ENCODE measurements around the gene STXBP4. TPM values are rescaled to one million over a fixed set of nuclear protein-coding genes. Genes with fewer than 3 reads are reported as not detected.

The STXBP4 gene
- polyA plus RNA-seq, 1 donor (not counting 4 experiments of a cell fraction or from before 2014, with no cell fraction given): 4.2 TPM

DNA sequence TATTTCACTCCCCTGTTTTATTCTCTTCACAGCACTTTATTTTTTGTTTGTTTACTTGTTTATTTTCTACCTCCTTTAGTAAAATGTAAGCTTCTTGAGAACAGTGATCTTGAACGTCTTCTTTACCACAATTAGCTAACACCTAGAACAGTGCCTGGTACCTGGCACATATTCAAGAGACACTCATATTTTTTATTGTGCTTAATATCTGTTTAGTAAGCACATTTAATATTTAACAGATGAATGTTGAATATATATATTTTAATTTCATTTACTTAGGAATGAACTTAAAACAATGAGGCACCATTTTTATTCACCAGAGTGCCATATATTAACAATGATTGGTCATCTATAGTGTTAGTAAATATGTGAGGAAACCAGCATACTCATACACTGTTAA, 130.2 kb downstream of the STXBP4 start:
- no peak overlapping the region for H3K9ac ChIP-seq (ENCODE audit: control insufficient read depth, extremely low read depth, insufficient read depth, low read length)
- no peaks in the 10 kb centered on the region for H3K79me2 ChIP-seq (ENCODE audit: control insufficient read depth, insufficient read depth, low read length)
- dilution Hi-C loops (cut with MboI; ENCODE audit: extremely low pct_ligation_motif_present, low sequenced_read_pairs): no loop called here
- DNase-seq (ENCODE audit: low read depth, low spot score) (no peak), FAIRE-seq (no peak)
- no peaks in the 10 kb centered on the region for H3K9me1 ChIP-seq (ENCODE audit: control insufficient read depth, extremely low read depth, insufficient read depth, low read length)
- no peaks in the 10 kb centered on the region for H3K9me3 ChIP-seq (ENCODE audit: control insufficient read depth, low read depth, low read length)
- H3K36me3 ChIP-seq (ENCODE audit: control insufficient read depth in 2 of 2, extremely low read depth in 1 of 2, insufficient read depth in 2 of 2, low read length in 2 of 2): no peaks in the 10 kb centered on the region
- H3K4me1 ChIP-seq (ENCODE audit: control insufficient read depth, extremely low read depth, insufficient read depth, low read length): no peaks in the 10 kb centered on the region
- TF ChIP-seq EZH2 (IDR thresholded peaks at IDR 0.05; ENCODE audit: low read length): no peak
- TF ChIP-seq, protein P1, sequence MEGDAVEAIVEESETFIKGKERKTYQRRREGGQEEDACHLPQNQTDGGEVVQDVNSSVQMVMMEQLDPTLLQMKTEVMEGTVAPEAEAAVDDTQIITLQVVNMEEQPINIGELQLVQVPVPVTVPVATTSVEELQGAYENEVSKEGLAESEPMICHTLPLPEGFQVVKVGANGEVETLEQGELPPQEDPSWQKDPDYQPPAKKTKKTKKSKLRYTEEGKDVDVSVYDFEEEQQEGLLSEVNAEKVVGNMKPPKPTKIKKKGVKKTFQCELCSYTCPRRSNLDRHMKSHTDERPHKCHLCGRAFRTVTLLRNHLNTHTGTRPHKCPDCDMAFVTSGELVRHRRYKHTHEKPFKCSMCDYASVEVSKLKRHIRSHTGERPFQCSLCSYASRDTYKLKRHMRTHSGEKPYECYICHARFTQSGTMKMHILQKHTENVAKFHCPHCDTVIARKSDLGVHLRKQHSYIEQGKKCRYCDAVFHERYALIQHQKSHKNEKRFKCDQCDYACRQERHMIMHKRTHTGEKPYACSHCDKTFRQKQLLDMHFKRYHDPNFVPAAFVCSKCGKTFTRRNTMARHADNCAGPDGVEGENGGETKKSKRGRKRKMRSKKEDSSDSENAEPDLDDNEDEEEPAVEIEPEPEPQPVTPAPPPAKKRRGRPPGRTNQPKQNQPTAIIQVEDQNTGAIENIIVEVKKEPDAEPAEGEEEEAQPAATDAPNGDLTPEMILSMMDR (optimal IDR thresholded peaks at IDR 0.05 in 1 of 3, IDR thresholded peaks at IDR 0.05 in 1 of 3, conservative IDR thresholded peaks at IDR 0.05 in 1 of 3; ENCODE audit: extremely low read depth in 1 of 3, insufficient read depth in 2 of 3, low read length in 3 of 3): no peak
- H3K4me2 ChIP-seq (ENCODE audit: control insufficient read depth, extremely low read depth, insufficient read depth, low read depth, low read length): no peak overlapping the region
- H3K27ac ChIP-seq (ENCODE audit: control insufficient read depth, insufficient read depth, low read length): no peak overlapping the region
- H2AFZ ChIP-seq (ENCODE audit: control insufficient read depth, low read length): no peak overlapping the region
- H3K27me3 ChIP-seq (ENCODE audit: control insufficient read depth, extremely low read depth, insufficient read depth, low read length): no peaks in the 10 kb centered on the region
- no peaks in the 10 kb centered on the region for H4K20me1 ChIP-seq (ENCODE audit: control insufficient read depth, extremely low read depth, insufficient read depth, low read length)
- no peak overlapping the region for H3K4me3 ChIP-seq (ENCODE audit: control insufficient read depth in 2 of 3, extremely low read depth in 1 of 3, insufficient read depth in 2 of 3, low read depth in 1 of 3, low read length in 3 of 3)

DNA sequence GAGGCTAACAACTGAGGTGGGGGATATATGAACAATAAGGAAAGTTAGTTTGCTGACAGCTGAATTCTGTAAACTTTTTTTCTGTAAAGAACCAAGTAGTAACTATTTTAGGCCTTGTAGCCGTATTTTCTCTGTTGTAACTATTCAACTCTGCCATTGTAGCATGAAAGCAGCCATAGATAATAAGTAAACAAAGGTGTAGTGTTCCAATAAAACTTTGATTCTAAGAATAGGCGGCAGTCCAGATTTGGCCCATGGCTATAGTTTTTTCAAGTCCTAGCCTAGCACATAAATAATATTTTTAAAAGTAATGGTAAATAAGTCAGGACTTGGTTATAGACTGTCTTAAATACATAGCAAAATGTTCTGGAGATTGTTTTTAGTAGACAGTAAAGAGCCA, 142.0 kb downstream of the STXBP4 start:
- H2AFZ ChIP-seq (ENCODE audit: control insufficient read depth, low read length): no peak overlapping the region
- dilution Hi-C loops (cut with MboI; ENCODE audit: extremely low pct_ligation_motif_present, low sequenced_read_pairs): no loop called here

More for the DNA sequence above, 142.0 kb downstream of the STXBP4 start:
- Histone ChIP-seq H3K9me1 (ENCODE audit: control insufficient read depth, extremely low read depth, insufficient read depth, low read length) (no peaks in the 10 kb centered on the region), H3K79me2 (ENCODE audit: control insufficient read depth, insufficient read depth, low read length) (no peaks in the 10 kb centered on the region), H3K9me3 (ENCODE audit: control insufficient read depth, low read depth, low read length) (no peaks in the 10 kb centered on the region), H3K9ac (ENCODE audit: control insufficient read depth, extremely low read depth, insufficient read depth, low read length) (no peak overlapping the region), H3K27me3 (ENCODE audit: control insufficient read depth, extremely low read depth, insufficient read depth, low read length) (no peaks in the 10 kb centered on the region), H3K4me3 (ENCODE audit: control insufficient read depth in 2 of 3, extremely low read depth in 1 of 3, insufficient read depth in 2 of 3, low read depth in 1 of 3, low read length in 3 of 3) (no peak overlapping the region), H4K20me1 (ENCODE audit: control insufficient read depth, extremely low read depth, insufficient read depth, low read length) (no peaks in the 10 kb centered on the region), H3K4me2 (ENCODE audit: control insufficient read depth, extremely low read depth, insufficient read depth, low read depth, low read length) (no peak overlapping the region), H3K4me1 (ENCODE audit: control insufficient read depth, extremely low read depth, insufficient read depth, low read length) (no peaks in the 10 kb centered on the region), H3K27ac (ENCODE audit: control insufficient read depth, insufficient read depth, low read length) (no peak overlapping the region), H3K36me3 (ENCODE audit: control insufficient read depth in 2 of 2, extremely low read depth in 1 of 2, insufficient read depth in 2 of 2, low read length in 2 of 2) (no peaks in the 10 kb centered on the region)
- no peak for TF ChIP-seq EZH2 (IDR thresholded peaks at IDR 0.05; ENCODE audit: low read length)
- TF ChIP-seq, protein P1 (optimal IDR thresholded peaks at IDR 0.05 in 1 of 3, IDR thresholded peaks at IDR 0.05 in 1 of 3, conservative IDR thresholded peaks at IDR 0.05 in 1 of 3; ENCODE audit: extremely low read depth in 1 of 3, insufficient read depth in 2 of 3, low read length in 3 of 3): no peak
- FAIRE-seq (no peak), DNase-seq (ENCODE audit: low read depth, low spot score) (no peak)
